Ascending aorta (tissue), 2 donors: ENCODE results near the gene CLSTN1. TPM values are rescaled to one million over a fixed set of nuclear protein-coding genes. Genes with fewer than 3 reads are reported as not detected.

Experiments
- DNase-seq, 2 donors: peaks; one replicate each; pipeline ENCODE4 v3.0.0-alpha.2; 2019; ENCODE audit warnings: low spot score in 2 of 2
- H3K27ac ChIP-seq, 2 donors: fragments of 200-600 bp; sonication (generic); one replicate each; pipeline ENCODE4 v1.5.1; 2016 to 2017; ENCODE audit warnings: mild to moderate bottlenecking in 1 of 2
- H3K27me3 ChIP-seq: fragments of 200-600 bp; sonication (generic); one replicate; pipeline ENCODE4 v1.5.1; 2017
- H3K36me3 ChIP-seq, 2 donors: fragments of 200-600 bp; sonication (generic); one replicate each; pipeline ENCODE4 v1.5.1; 2016
- H3K4me1 ChIP-seq, 2 donors: fragments of 200-600 bp; sonication (generic); one replicate each; pipeline ENCODE4 v1.5.1; 2016 to 2017; ENCODE audit warnings: mild to moderate bottlenecking in 1 of 2
- H3K4me3 ChIP-seq, 2 donors: fragments of 200-600 bp; sonication (generic); one replicate each; pipeline ENCODE4 v1.5.1; 2016 to 2017; ENCODE audit warnings: mild to moderate bottlenecking in 1 of 2
- H3K9me3 ChIP-seq, 2 donors: fragments of 200-600 bp; sonication (generic); one replicate each; pipeline ENCODE4 v1.5.1; 2016
- intact Hi-C: fragments of 100-400 bp; cut with DNase I; formaldehyde crosslinking; loops from one replicate; pipeline ENCODE4 v1.15.1; 2023
- total RNA-seq: library from RNA; depleted of rRNA; stranded (reverse); fragments of >200 nt; gene quantifications from one replicate; pipeline ENCODE4 v1.1.0, GENCODE V29; 2016
- TF ChIP-seq, protein P1 (sequence below), 3 experiments: fragments of 200-600 bp in 2 of 3; fragments of 450-650 bp in 1 of 3; sonication (generic) in 2 of 3; IDR thresholded peaks; one replicate each; pipeline ENCODE4 v1.5.1; 2016 to 2019; ENCODE audit warnings: antibody characterized with exemption in 3 of 3, mild to moderate bottlenecking in 1 of 3, moderate library complexity in 1 of 3

Gene CLSTN1
- total RNA-seq, 1 donor from 2014 or later: 84.6 TPM

- intact Hi-C loops: no loop called here
- Histone ChIP-seq H3K4me3 (no peak overlapping the region), H3K36me3 (peaks cover 8 to 40% of the 10 kb centered on the region in 2 donors), H3K27me3 (no peaks in the 10 kb centered on the region), H3K4me1 (no peaks in the 10 kb centered on the region), H3K27ac (no peak overlapping the region), H3K9me3 (no peaks in the 10 kb centered on the region)
- DNase-seq: no peak
- TF ChIP-seq, protein P1, sequence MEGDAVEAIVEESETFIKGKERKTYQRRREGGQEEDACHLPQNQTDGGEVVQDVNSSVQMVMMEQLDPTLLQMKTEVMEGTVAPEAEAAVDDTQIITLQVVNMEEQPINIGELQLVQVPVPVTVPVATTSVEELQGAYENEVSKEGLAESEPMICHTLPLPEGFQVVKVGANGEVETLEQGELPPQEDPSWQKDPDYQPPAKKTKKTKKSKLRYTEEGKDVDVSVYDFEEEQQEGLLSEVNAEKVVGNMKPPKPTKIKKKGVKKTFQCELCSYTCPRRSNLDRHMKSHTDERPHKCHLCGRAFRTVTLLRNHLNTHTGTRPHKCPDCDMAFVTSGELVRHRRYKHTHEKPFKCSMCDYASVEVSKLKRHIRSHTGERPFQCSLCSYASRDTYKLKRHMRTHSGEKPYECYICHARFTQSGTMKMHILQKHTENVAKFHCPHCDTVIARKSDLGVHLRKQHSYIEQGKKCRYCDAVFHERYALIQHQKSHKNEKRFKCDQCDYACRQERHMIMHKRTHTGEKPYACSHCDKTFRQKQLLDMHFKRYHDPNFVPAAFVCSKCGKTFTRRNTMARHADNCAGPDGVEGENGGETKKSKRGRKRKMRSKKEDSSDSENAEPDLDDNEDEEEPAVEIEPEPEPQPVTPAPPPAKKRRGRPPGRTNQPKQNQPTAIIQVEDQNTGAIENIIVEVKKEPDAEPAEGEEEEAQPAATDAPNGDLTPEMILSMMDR (IDR thresholded peaks at IDR 0.05): no peak
Observed at GRCh38 chr1:9711466-9712020, 112.2 kb downstream of the CLSTN1 start.

DNA sequence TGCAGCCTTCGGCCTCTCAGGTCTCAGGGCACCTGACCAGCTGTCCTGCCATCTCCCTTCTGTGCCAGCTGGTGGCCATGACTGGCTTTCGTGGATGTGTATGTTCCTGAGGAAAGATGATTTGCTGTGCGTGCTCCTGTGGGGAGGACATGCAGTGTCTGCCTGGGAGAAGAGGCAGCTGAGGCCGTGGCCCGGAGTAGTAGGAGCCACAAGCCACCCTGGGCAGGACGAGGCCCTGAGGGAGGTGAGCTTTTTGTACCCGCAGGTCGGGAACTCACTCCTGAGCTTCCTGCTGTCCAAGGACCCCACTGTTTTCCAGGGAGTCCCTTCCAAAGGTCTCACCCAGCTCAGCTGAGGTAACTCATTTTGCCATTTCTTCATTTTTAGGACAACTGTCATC is 113.7 kb downstream of the CLSTN1 start:
- TF ChIP-seq, protein P1 (IDR thresholded peaks at IDR 0.05): no peak

DNA sequence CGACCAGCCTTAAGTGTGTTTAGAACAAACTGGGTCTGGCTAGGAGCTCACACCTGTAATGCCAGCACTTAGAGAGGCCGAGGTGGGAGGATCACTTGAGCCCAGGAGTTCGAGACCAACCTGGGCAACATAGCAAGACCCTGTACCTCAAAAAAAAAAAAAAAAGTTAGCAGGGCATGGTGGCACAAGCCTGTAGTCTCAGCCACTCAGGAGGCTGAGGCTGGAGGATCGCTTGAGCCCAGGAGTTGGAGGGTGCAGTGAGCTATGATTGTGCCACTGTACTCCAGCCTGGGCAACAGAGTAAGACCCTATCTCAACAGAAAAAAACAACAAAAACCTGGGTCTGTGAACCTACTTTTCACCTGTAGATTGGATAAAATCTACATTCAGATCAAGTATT is 117.6 kb downstream of the CLSTN1 start:
- H3K27ac ChIP-seq: no peak overlapping the region
- H3K4me1 ChIP-seq: no peaks in the 10 kb centered on the region
- peaks cover 3 to 6% of the 10 kb centered on the region in 2 donors for H3K36me3 ChIP-seq
- no peaks in the 10 kb centered on the region for H3K27me3 ChIP-seq
- TF ChIP-seq, protein P1 (IDR thresholded peaks at IDR 0.05): no peak
- no peak for DNase-seq
- H3K4me3 ChIP-seq: no peak overlapping the region
- no peaks in the 10 kb centered on the region for H3K9me3 ChIP-seq
- intact Hi-C loops: no loop called here

More for the DNA sequence above, 113.7 kb downstream of the CLSTN1 start:
- no peaks in the 10 kb centered on the region for H3K9me3 ChIP-seq
- H3K27ac ChIP-seq: no peak overlapping the region
- H3K36me3 ChIP-seq: peaks cover 4 to 25% of the 10 kb centered on the region in 2 donors
- H3K4me3 ChIP-seq: no peak overlapping the region
- no peaks in the 10 kb centered on the region for H3K27me3 ChIP-seq
- intact Hi-C loops: no loop called here
- H3K4me1 ChIP-seq: no peaks in the 10 kb centered on the region
- DNase-seq: no peak

DNA sequence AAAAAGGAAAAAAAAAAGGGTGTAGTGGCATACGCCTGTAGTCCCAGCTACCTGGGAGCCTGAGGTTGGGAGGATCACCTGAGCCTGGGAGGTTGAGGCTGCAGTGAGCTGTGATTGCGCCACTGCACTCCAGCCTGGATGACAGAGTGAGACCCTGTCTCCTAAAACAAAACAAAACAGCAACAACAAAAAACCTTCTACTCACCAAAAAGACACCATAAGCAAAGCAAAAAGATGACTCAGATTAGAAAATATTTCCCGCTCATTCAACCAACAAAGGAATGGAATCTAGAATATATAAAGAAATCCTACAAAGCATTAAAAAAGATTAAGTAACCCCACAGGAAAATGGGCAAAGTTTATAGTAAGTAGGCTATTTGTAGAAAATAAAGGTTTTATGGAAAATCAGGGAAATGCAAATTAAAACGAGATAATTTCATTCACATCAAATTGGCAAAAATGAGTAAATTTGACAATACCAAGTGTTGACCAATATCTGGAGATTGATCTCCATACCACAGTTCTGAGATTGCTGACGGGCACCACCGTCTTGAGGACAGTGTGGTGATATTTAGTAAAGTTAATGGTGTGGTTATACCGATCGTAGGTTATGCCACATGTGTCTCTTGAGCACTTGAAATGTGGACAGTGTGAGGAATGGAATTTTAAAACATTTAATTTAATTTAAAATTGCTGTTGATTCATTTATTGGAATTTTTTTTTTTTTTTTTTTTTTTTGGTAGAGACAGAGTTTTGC is 118.2 kb downstream of the CLSTN1 start:
- Histone ChIP-seq H3K4me3 (no peak overlapping the region), H3K36me3 (no peaks in the 10 kb centered on the region), H3K27ac (no peak overlapping the region), H3K4me1 (no peaks in the 10 kb centered on the region), H3K27me3 (no peaks in the 10 kb centered on the region), H3K9me3 (no peaks in the 10 kb centered on the region)
- TF ChIP-seq, protein P1 (IDR thresholded peaks at IDR 0.05): no peak
- intact Hi-C loops: no loop called here
- no peak for DNase-seq

GRCh38 chr1:9703681-9704080 is 120.1 kb downstream of the CLSTN1 start:
- H3K4me3 ChIP-seq: no peak overlapping the region
- H3K9me3 ChIP-seq: no peaks in the 10 kb centered on the region
- intact Hi-C loops: no loop called here
- TF ChIP-seq, protein P1 (IDR thresholded peaks at IDR 0.05): no peak
- no peaks in the 10 kb centered on the region for H3K4me1 ChIP-seq
- H3K27ac ChIP-seq: no peak overlapping the region
- DNase-seq: no peak
- H3K36me3 ChIP-seq: no peaks in the 10 kb centered on the region
- no peaks in the 10 kb centered on the region for H3K27me3 ChIP-seq
